Adrenal gland (tissue), 12 donors: ENCODE results near the gene THADA. TPM values are rescaled to one million over a fixed set of nuclear protein-coding genes. Genes with fewer than 3 reads are reported as not detected.

Experiments
- DNase-seq, 7 donors: peaks; one replicate each; pipeline ENCODE4 v3.0.0-alpha.2; 2019 to 2020
- H3K27ac ChIP-seq, 5 donors: fragments of 200-600 bp; sonication (generic) in 4 of 5; 1 replicate in 3 of 5; 2 replicates in 2 of 5; pipeline versions ENCODE4 v1.5.1 to v1.8.0; 2016 to 2020; ENCODE audit warnings: mild to moderate bottlenecking in 1 of 5
- H3K27me3 ChIP-seq: fragments of 200-600 bp; 2 replicates; pipeline ENCODE4 v1.8.0; 2021
- H3K36me3 ChIP-seq, 2 donors: fragments of 200-600 bp; replicated peaks in 1 of 2; 1 replicate in 1 of 2; 2 replicates in 1 of 2; pipeline versions ENCODE4 v1.5.1 to v1.8.0; 2018 to 2022
- H3K4me1 ChIP-seq, 2 donors: fragments of 200-600 bp; replicated peaks in 1 of 2; 1 replicate in 1 of 2; 2 replicates in 1 of 2; pipeline versions ENCODE4 v1.5.1 to v1.8.0; 2018 to 2021
- H3K4me3 ChIP-seq, 4 donors: fragments of 200-600 bp; sonication (generic) in 3 of 4; one replicate each; pipeline ENCODE4 v1.5.1; 2016 to 2018
- H3K9me3 ChIP-seq, 3 donors: fragments of 200-600 bp; sonication (generic) in 1 of 3; replicated peaks in 1 of 3; 1 replicate in 2 of 3; 2 replicates in 1 of 3; pipeline versions ENCODE4 v1.5.1 to v1.8.0; 2016 to 2021
- POLR2A ChIP-seq, 2 donors: fragments of 450-650 bp; IDR thresholded peaks; one replicate each; pipeline ENCODE4 v1.6.1; 2017; ENCODE audit warnings: antibody characterized with exemption in 2 of 2, mild to moderate bottlenecking in 2 of 2, moderate library complexity in 1 of 2
- WGBS, 4 donors: extraction: QIAGEN DNeasy Blood & Tissue Kit in 2 of 4; methylation state at CpG; one replicate each; pipeline versions ENCODE4 v1.1.5 to v1.1.7; 2013 to 2017; 5-methylcytosine and 5-hydroxymethylcytosine counted together
- intact Hi-C, 2 donors: fragments of 100-400 bp; cut with DNase I; formaldehyde crosslinking; loops; one replicate each; pipeline versions ENCODE4 v1.14.1 to v1.15.0; 2022 to 2023
- polyA plus RNA-seq, 3 donors: library from polyadenylated mRNA; stranded (reverse); fragments of 200-250 nt in 2 of 3; fragments of 350-450 nt in 1 of 3; fragmentation: Illumina TruSeq in 1 of 3; extraction: RNeasy Lipid Tissue Mini Kit (QIAGEN cat#74804) in 1 of 3; gene quantifications; one replicate each; pipeline ENCODE4 v1.2.3, GENCODE V29; 2013 to 2014
- total RNA-seq, 9 donors: library from RNA; depleted of rRNA in 4 of 9; stranded (reverse); fragments of >200 nt in 4 of 9; fragments of 120-200 nt in 1 of 9; fragmentation: NEBNext Ultra II Directional in 1 of 9; extraction: Animal tissue kit (Norgen Biotek cat#: 25700) in 1 of 9; gene quantifications; one replicate each; pipeline versions ENCODE4 v1.1.0 to v1.2.4, GENCODE V29; 2013 to 2023
- TF ChIP-seq, protein P1 (sequence below), 6 experiments: fragments of 450-650 bp in 4 of 6; fragments of 200-600 bp in 2 of 6; sonication (generic) in 1 of 6; IDR thresholded peaks; 1 replicate in 5 of 6; 2 replicates in 1 of 6; pipeline versions ENCODE4 v1.5.1 to v1.8.0; 2016 to 2021; ENCODE audit warnings: antibody characterized with exemption in 6 of 6, mild to moderate bottlenecking in 2 of 6, moderate library complexity in 1 of 6
- donor health status: healthy with polysubstance abuse.
- donor health status: Bipolar disorder and iron deficiency.
- donor health status: DM: yes; HTN: yes; CAD: no.
- donor health status: DM: no; HTN: no; CAD: no.
- donor health status: DM: no; HTN: no; CAD: no.
- donor health status: DM: yes; HTN: yes; CAD: no.

THADA gene
- total and polyA plus RNA-seq, 12 donors = 14.1 to 38.4 (median 25.4) TPM

DNA sequence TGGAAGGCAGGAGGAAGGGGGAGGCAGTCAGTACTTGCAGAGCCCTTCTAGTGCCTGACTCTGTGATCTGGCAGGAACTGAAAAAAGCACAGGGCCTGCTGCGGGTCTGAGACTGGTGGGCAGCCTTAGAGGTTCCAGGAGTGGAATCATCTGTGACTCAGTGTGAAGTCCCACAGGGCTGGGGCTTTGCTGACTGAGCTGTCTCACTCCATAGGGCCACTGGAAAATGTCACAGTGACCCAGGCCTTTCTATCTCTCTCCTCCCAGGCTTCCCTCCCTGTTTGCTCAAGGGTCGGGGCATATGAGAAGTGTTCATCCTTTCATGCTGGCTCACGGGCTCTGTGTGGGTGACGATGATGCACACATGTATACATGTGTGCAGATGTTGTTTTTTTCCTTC, 322.3 kb downstream of the THADA start:
- Histone ChIP-seq H3K9me3 (no peaks in the 10 kb centered on the region), H3K36me3 (no peaks in the 10 kb centered on the region), H3K4me1 (peaks cover 23 to 58% of the 10 kb centered on the region in 2 donors), H3K4me3 (no peak overlapping the region), H3K27ac (peak overlapping the region in 1 of 5 donors; percentile 1), H3K27me3 (no peaks in the 10 kb centered on the region)
- intact Hi-C loops = no loop called here
- TF ChIP-seq, protein P1, sequence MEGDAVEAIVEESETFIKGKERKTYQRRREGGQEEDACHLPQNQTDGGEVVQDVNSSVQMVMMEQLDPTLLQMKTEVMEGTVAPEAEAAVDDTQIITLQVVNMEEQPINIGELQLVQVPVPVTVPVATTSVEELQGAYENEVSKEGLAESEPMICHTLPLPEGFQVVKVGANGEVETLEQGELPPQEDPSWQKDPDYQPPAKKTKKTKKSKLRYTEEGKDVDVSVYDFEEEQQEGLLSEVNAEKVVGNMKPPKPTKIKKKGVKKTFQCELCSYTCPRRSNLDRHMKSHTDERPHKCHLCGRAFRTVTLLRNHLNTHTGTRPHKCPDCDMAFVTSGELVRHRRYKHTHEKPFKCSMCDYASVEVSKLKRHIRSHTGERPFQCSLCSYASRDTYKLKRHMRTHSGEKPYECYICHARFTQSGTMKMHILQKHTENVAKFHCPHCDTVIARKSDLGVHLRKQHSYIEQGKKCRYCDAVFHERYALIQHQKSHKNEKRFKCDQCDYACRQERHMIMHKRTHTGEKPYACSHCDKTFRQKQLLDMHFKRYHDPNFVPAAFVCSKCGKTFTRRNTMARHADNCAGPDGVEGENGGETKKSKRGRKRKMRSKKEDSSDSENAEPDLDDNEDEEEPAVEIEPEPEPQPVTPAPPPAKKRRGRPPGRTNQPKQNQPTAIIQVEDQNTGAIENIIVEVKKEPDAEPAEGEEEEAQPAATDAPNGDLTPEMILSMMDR (IDR thresholded peaks at IDR 0.05) = no peak
- no peak for TF ChIP-seq POLR2A (IDR thresholded peaks at IDR 0.05)
- DNase-seq = peak in 3 of 7 donors; percentile 30 to 55 (median 46)
- WGBS, 4 donors = 66 to 88% (median 82%) methylated on average over 4 of the region's 4 CpGs

DNA sequence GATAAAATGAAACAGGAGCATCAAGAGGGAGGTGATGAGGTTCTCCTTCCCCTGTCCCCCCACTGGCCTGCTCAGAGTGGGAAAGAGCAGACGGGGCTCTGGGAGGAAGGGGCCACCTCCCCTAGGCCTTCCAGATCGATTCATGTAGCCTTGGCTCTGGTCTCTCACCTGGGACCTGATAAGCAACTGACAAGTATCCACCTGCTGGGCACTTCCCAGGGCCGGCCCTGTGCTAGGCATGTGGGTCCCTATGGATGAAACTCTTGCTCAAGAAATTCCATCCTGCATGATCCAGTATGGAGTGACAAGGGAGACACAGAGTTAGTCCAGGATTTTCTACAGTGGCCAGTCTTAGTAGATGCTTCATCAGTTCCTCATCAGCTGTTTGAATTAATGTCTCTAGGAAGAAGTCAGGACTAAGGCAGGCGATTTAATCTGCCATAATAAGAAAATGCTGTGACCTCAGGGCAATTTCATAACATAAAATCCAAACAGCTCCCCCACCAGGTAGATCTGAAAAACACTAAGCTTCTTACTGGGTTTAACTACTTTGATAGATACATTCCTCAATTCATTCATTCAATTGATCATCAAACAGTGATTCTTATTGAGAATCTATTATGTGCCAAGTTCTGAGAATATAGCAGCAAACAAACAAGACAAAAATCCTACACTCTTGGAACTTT, 324.8 kb downstream of the THADA start:
- WGBS, 4 donors = 79 to 86% (median 81%) methylated on average over 4 of the region's 4 CpGs
- TF ChIP-seq, protein P1 (IDR thresholded peaks at IDR 0.05) = peak in 1 of 6 experiments; percentile 8
- no peak for TF ChIP-seq POLR2A (IDR thresholded peaks at IDR 0.05)
- Histone ChIP-seq H3K27me3 (no peaks in the 10 kb centered on the region), H3K9me3 (no peaks in the 10 kb centered on the region), H3K4me3 (no peak overlapping the region), H3K36me3 (no peaks in the 10 kb centered on the region), H3K27ac (no peak overlapping the region), H3K4me1 (peaks cover 24 to 57% of the 10 kb centered on the region in 2 donors)
- intact Hi-C loops = no loop called here
- DNase-seq = no peak

DNA sequence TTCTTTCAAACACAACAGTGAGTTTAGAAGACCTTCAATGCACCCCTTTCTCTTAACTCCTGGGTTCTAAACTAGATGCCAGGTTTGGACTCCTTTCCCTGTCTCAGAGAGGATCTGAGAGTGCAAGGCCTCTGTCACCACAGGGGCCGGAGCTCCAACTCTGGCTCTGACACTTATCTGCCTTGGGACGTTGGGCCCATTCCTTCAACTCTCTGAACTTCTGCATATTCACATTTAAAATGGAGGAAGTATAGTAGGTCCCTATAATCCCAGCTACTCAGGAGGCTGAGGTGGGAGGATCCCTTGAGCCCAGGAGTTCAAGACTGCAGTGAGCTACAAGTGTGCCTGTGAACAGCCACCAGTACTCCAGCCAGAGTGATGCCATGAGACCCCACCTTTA, 325.4 kb downstream of the THADA start:
- H3K4me1 ChIP-seq = peaks cover 21 to 51% of the 10 kb centered on the region in 2 donors
- no peaks in the 10 kb centered on the region for H3K27me3 ChIP-seq
- peak overlapping the region in 3 of 5 donors; percentile 64 to 96 (median 90) for H3K27ac ChIP-seq
- TF ChIP-seq POLR2A (IDR thresholded peaks at IDR 0.05) = no peak
- TF ChIP-seq, protein P1 (IDR thresholded peaks at IDR 0.05) = no peak
- no peaks in the 10 kb centered on the region for H3K9me3 ChIP-seq
- H3K4me3 ChIP-seq = no peak overlapping the region
- H3K36me3 ChIP-seq = no peaks in the 10 kb centered on the region
- intact Hi-C loops = no loop called here
- DNase-seq = no peak
- WGBS, 4 donors = 78 to 100% (median 84%) methylated on average over 2 of the region's 2 CpGs

DNA sequence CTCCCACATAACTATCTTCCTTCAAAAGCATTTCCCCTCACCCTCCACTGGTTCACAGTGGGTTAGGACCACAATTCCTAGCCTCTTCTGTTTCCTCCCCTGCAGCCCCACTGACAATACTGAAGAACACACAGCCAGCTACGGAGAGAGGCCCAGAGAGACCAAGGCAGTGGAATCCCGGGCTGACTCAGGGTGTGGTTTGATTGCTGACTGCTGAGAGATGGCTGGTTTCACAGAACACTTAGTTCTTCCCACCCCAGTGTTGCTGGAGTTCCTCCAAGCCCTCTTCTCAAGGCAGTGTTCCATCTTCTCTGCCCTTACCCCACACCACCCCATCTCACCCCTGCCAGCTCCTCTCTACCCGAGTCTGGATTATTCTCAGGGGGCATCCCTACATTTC, 326.1 kb downstream of the THADA start:
- Histone ChIP-seq H3K27me3 (no peaks in the 10 kb centered on the region), H3K4me1 (peaks cover 21 to 56% of the 10 kb centered on the region in 2 donors), H3K36me3 (no peaks in the 10 kb centered on the region), H3K9me3 (no peaks in the 10 kb centered on the region), H3K4me3 (no peak overlapping the region), H3K27ac (peak overlapping the region; percentile 37 to 96 (median 74))
- peak; percentile 41 to 78 (median 53) for DNase-seq
- TF ChIP-seq, protein P1 (IDR thresholded peaks at IDR 0.05) = no peak
- no peak for TF ChIP-seq POLR2A (IDR thresholded peaks at IDR 0.05)
- intact Hi-C loops = no loop called here
- WGBS, 4 donors = 26 to 49% (median 40%) methylated on average over 3 of the region's 3 CpGs
